GM13976 (cell line): ENCODE results near the gene SLC4A5.
A peak's percentile ranks its signal among the peaks of the same experiment; 100 is the strongest.

ENCODE experiments used
- DNase-seq: peaks from one replicate; pipeline ENCODE4 v3.0.0; 2012; ENCODE audit warnings: low spot score
- CTCF ChIP-seq: IDR thresholded peaks from 2 replicates; pipeline ENCODE4 v1.5.1; 2012; ENCODE audit warnings: borderline replicate concordance, mild to moderate bottlenecking; ENCODE audit not compliant: insufficient read depth; ENCODE audit errors: extremely low read depth, missing control alignments, control extremely low read depth
- in situ Hi-C: fragments of 300-500 bp; cut with MboI; formaldehyde crosslinking; loops from one replicate; pipeline ENCODE4 v1.12.0; 2022; ENCODE audit warnings: low sequenced_read_pairs, mixed read lengths, inconsistent platforms; ENCODE audit not compliant: unreplicated experiment

Gene SLC4A5

GRCh38 chr2:74291218-74291544, 52.0 kb downstream of the SLC4A5 start:
- DNase-seq = no peak
- in situ Hi-C loops = no loop called here
- no peak for TF ChIP-seq CTCF

- in situ Hi-C loops = no loop called here
- TF ChIP-seq CTCF = no peak
Observed at GRCh38 chr2:74290466-74291217, 52.6 kb downstream of the SLC4A5 start.

GRCh38 chr2:74290066-74290465, 53.1 kb downstream of the SLC4A5 start:
- no peak for TF ChIP-seq CTCF
- DNase-seq = no peak
- in situ Hi-C loops = no loop called here

More at GRCh38 chr2:74290466-74291217, 52.6 kb downstream of the SLC4A5 start:
- peak; percentile 58 for DNase-seq

GRCh38 chr2:74286725-74287124, 56.5 kb downstream of the SLC4A5 start:
- TF ChIP-seq CTCF = no peak
- in situ Hi-C loops = no loop called here
- no peak for DNase-seq

- TF ChIP-seq CTCF = no peak
- no peak for DNase-seq
- in situ Hi-C loops = no loop called here
Observed at GRCh38 chr2:74281141-74281975, 61.9 kb downstream of the SLC4A5 start.

- TF ChIP-seq CTCF = no peak
Observed at GRCh38 chr2:74278694-74279093, 64.5 kb downstream of the SLC4A5 start.

More at GRCh38 chr2:74278694-74279093, 64.5 kb downstream of the SLC4A5 start:
- in situ Hi-C loops = no loop called here
- DNase-seq = no peak
